ENCODE measurements around the gene ZAR1L. TPM values are rescaled to one million over a fixed set of nuclear protein-coding genes. Genes with fewer than 3 reads are reported as not detected.
A peak's percentile ranks its signal among the peaks of the same experiment; 100 is the strongest.

ZAR1L gene
- total and polyA plus RNA-seq, 12 donors, result not detected

- DNase-seq, result no peak
- ATAC-seq, result no peak
- Histone ChIP-seq H3K4me3 (peak overlapping the region in 8 of 10 donors; percentile 4 to 54 (median 48)), H3K27ac (peak overlapping the region in 8 of 10 donors; percentile 79 to 92 (median 88)), H3K27me3 (no peaks in the 10 kb centered on the region), H3K4me1 (peaks cover 8 to 93% (median 50%) of the 10 kb centered on the region in 9 donors), H3K36me3 (peaks cover 0 to 67% (median 5%) of the 10 kb centered on the region in 9 donors), H3K9me3 (no peaks in the 10 kb centered on the region)
- intact Hi-C loops (cut with DNase I), result no loop called here
- no peak for TF ChIP-seq CTCF (IDR thresholded peaks at IDR 0.05)
- 60 to 66% methylated on average over 4 of the region's 4 CpGs for WGBS, 2 donors
Observed at GRCh38 chr13:32256243-32256642, 58.9 kb downstream of the ZAR1L start.

- 45 to 54% methylated on average over 6 of the region's 6 CpGs for WGBS, 2 donors
- DNase-seq (no peak), ATAC-seq (no peak)
- H3K27ac ChIP-seq, result peak overlapping the region; percentile 79 to 92 (median 86)
- H3K36me3 ChIP-seq, result peaks cover 0 to 69% (median 5%) of the 10 kb centered on the region in 9 donors
- intact Hi-C loops (cut with DNase I), result no loop called here
- H3K27me3 ChIP-seq, result no peaks in the 10 kb centered on the region
- peaks cover 2 to 88% (median 45%) of the 10 kb centered on the region in 9 donors for H3K4me1 ChIP-seq
- no peak for TF ChIP-seq CTCF (IDR thresholded peaks at IDR 0.05)
- H3K4me3 ChIP-seq, result peak overlapping the region; percentile 4 to 54 (median 44)
- no peaks in the 10 kb centered on the region for H3K9me3 ChIP-seq
Observed at GRCh38 chr13:32255724-32256109, 59.4 kb downstream of the ZAR1L start.

GRCh38 chr13:32254916-32255723 lies 60.0 kb downstream of the ZAR1L start:
- DNase-seq (no peak), ATAC-seq (peak in 5 of 8 donors; percentile 5 to 37 (median 18))
- no peak for TF ChIP-seq CTCF (IDR thresholded peaks at IDR 0.05)
- Histone ChIP-seq H3K4me1 (peaks cover 0 to 82% (median 42%) of the 10 kb centered on the region in 9 donors), H3K4me3 (peak overlapping the region; percentile 11 to 54 (median 44)), H3K9me3 (no peaks in the 10 kb centered on the region), H3K27me3 (no peaks in the 10 kb centered on the region), H3K27ac (peak overlapping the region; percentile 79 to 92 (median 86)), H3K36me3 (peaks cover 0 to 74% (median 11%) of the 10 kb centered on the region in 9 donors)
- intact Hi-C loops (cut with DNase I), result loop anchor here in 2 of 10 donors (5.0 kb wide), 1 partner anchor 32 kb away; no protein-coding TSS in a partner anchor
- WGBS, 2 donors, result 42 to 45% methylated on average over 10 of the region's 10 CpGs

GRCh38 chr13:32254416-32254815 lies 60.7 kb downstream of the ZAR1L start:
- Histone ChIP-seq H3K4me3 (peak overlapping the region; percentile 11 to 54 (median 44)), H3K27ac (peak overlapping the region; percentile 79 to 92 (median 86)), H3K27me3 (no peaks in the 10 kb centered on the region), H3K9me3 (no peaks in the 10 kb centered on the region), H3K4me1 (peaks cover 0 to 75% (median 35%) of the 10 kb centered on the region in 9 donors), H3K36me3 (peaks cover 0 to 74% (median 15%) of the 10 kb centered on the region in 9 donors)
- 26 to 31% methylated on average over 3 of the region's 3 CpGs for WGBS, 2 donors
- ATAC-seq (peak; percentile 53 to 72 (median 58)), DNase-seq (no peak)
- intact Hi-C loops (cut with DNase I), result loop anchor here in 2 of 10 donors (5.0 kb wide), 1 partner anchor 33 kb away; no protein-coding TSS in a partner anchor
- TF ChIP-seq CTCF (IDR thresholded peaks at IDR 0.05), result no peak

Measured in heart right ventricle (tissue), 16 donors.